Suprapubic skin (tissue), 2 donors: ENCODE results near the gene LOXL3.

Source experiments
- EP300 ChIP-seq: sonication (generic); formaldehyde crosslinking; IDR thresholded peaks from one replicate; pipeline ENCODE4 v1.6.1; 2017; ENCODE audit warnings: antibody characterized with exemption
- POLR2A ChIP-seq, 2 donors: fragments of 450-650 bp; IDR thresholded peaks; one replicate each; pipeline ENCODE4 v1.6.1; 2017; ENCODE audit warnings: antibody characterized with exemption in 2 of 2, mild to moderate bottlenecking in 2 of 2, moderate library complexity in 2 of 2

GRCh38 chr2:74556159-74556558 is 2.4 kb upstream of the LOXL3 start:
- TF ChIP-seq POLR2A (IDR thresholded peaks at IDR 0.05): no peak
- no peak for TF ChIP-seq EP300
